ENCODE data around the gene JUP. TPM values are rescaled to one million over a fixed set of nuclear protein-coding genes. Genes with fewer than 3 reads are reported as not detected.

The JUP gene
- total RNA-seq, 2 experiments from 2014 or later = 0.77 to 0.99 TPM

GRCh38 chr17:41717408-41718286, 68.9 kb downstream of the JUP start:
- no peaks in the 10 kb centered on the region for H3K9me3 Mint-ChIP-seq
- POLR2A ChIA-PET = no interaction called here
- H3K27ac Mint-ChIP-seq = peak overlapping the region; percentile 72
- H3K4me3 Mint-ChIP-seq = no peak overlapping the region
- H3K4me1 Mint-ChIP-seq = peaks cover 14% of the 10 kb centered on the region
- peak; percentile 39 for DNase-seq
- CTCF ChIA-PET = interaction anchor here (0.6 kb wide), 1 partner anchor 17 kb away, joined by 3 read pairs; no protein-coding TSS in a partner anchor
- peaks cover 3% of the 10 kb centered on the region for H3K27me3 Mint-ChIP-seq
- H3K36me3 Mint-ChIP-seq (ENCODE audit: low read depth) = no peaks in the 10 kb centered on the region

- DNase-seq = no peak
- ChIA-PET POLR2A (no interaction called here), CTCF (interaction anchor here (1.0 kb wide), 1 partner anchor 22 kb away, joined by 5 read pairs; the partner anchor contains the start of gene HAP1)
- Mint-ChIP-seq H3K27ac (no peak within 1 kb of the TSS), H3K9me3 (no peaks in the 10 kb centered on the region), H3K27me3 (peaks cover 11% of the 10 kb centered on the region), H3K36me3 (ENCODE audit: low read depth) (no peaks in the 10 kb centered on the region), H3K4me1 (peaks cover 5% of the 10 kb centered on the region), H3K4me3 (no peak within 1 kb of the TSS)
Measured at GRCh38 chr17:41711669-41712400, 74.7 kb downstream of the JUP start, which contains the start of gene GAST. GAST (plus strand) TSS chr17:41712331; CDS start chr17:41715437, 3,106 bp downstream.

- Mint-ChIP-seq H3K27me3 (peaks cover 11% of the 10 kb centered on the region), H3K4me3 (no peak overlapping the region), H3K9me3 (no peaks in the 10 kb centered on the region), H3K36me3 (ENCODE audit: low read depth) (no peaks in the 10 kb centered on the region), H3K27ac (no peak overlapping the region), H3K4me1 (peaks cover 4% of the 10 kb centered on the region)
- CTCF ChIA-PET = interaction anchor here (0.7 to 3.1 kb wide), 3 partner anchors 14 to 121 kb away, joined by 3 to 9 read pairs (median 5); partner anchors contain the start of gene HAP1
- POLR2A ChIA-PET = no interaction called here
- DNase-seq = no peak
Measured at GRCh38 chr17:41710472-41711090, 75.9 kb downstream of the JUP start.

GRCh38 chr17:41707803-41708669, 78.5 kb downstream of the JUP start:
- no peak for DNase-seq
- Mint-ChIP-seq H3K27me3 (peaks cover 13% of the 10 kb centered on the region), H3K4me1 (peaks cover 4% of the 10 kb centered on the region), H3K4me3 (no peak overlapping the region), H3K27ac (no peak overlapping the region), H3K9me3 (no peaks in the 10 kb centered on the region), H3K36me3 (ENCODE audit: low read depth) (no peaks in the 10 kb centered on the region)
- POLR2A ChIA-PET = no interaction called here
- CTCF ChIA-PET = interaction anchor here (0.6 to 3.3 kb wide), 5 partner anchors 12 to 94 kb away, joined by 3 to 16 read pairs (median 8); partner anchors contain the start of gene EIF1

GRCh38 chr17:41705271-41705991, 81.1 kb downstream of the JUP start:
- H3K27ac Mint-ChIP-seq = no peak overlapping the region

More at GRCh38 chr17:41705271-41705991, 81.1 kb downstream of the JUP start:
- H3K27me3 Mint-ChIP-seq = peaks cover 6% of the 10 kb centered on the region
- H3K4me1 Mint-ChIP-seq = peaks cover 5% of the 10 kb centered on the region
- ChIA-PET CTCF (interaction anchor here (0.6 to 3.3 kb wide), 2 partner anchors 9 to 10 kb away, joined by 4 to 16 read pairs; no protein-coding TSS in a partner anchor), POLR2A (no interaction called here)
- no peaks in the 10 kb centered on the region for H3K9me3 Mint-ChIP-seq
- no peaks in the 10 kb centered on the region for H3K36me3 Mint-ChIP-seq (ENCODE audit: low read depth)
- DNase-seq = no peak
- no peak overlapping the region for H3K4me3 Mint-ChIP-seq

Other genes with a start within 250 kb of the JUP start
- gene KRT9, start 214.7 kb downstream of the JUP start, total RNA-seq = not detected
- not detected for gene KRT14, start 199.8 kb downstream of the JUP start, total RNA-seq
- gene KRT16, start 173.9 kb downstream of the JUP start, total RNA-seq = not detected
- under 1 TPM in 1 of 2 experiments, not detected in 1; 0.25 TPM for gene KRT17, start 162.1 kb downstream of the JUP start, total RNA-seq
- 100 to 1,000 TPM; 605 to 645 TPM for gene EIF1, start 97.8 kb downstream of the JUP start, total RNA-seq
- not detected for gene GAST, start 74.4 kb downstream of the JUP start, total RNA-seq
- under 1 TPM; 0.25 to 0.31 TPM for gene HAP1, start 52.1 kb downstream of the JUP start, total RNA-seq
- 1 to 10 TPM; 1.2 to 2.4 TPM for gene P3H4, start 25.2 kb upstream of the JUP start, total RNA-seq
- under 1 TPM in 1 of 2 experiments, not detected in 1; 0.44 TPM for gene FKBP10, start 26.3 kb upstream of the JUP start, total RNA-seq
- 10 to 100 TPM; 13.7 to 17.7 TPM for gene NT5C3B, start 49.5 kb upstream of the JUP start, total RNA-seq
- not detected for gene KLHL10, start 51.1 kb upstream of the JUP start, total RNA-seq
- gene KLHL11, start 78.7 kb upstream of the JUP start, total RNA-seq = 10 to 100 TPM; 13.2 to 13.9 TPM
- 100 to 1,000 TPM; 143 to 150 TPM for gene ACLY, start 132.2 kb upstream of the JUP start, total RNA-seq
- under 1 TPM; 0.40 to 0.42 TPM for gene ODAD4, start 143.9 kb upstream of the JUP start, total RNA-seq
- gene CNP, start 180.1 kb upstream of the JUP start, total RNA-seq = 10 to 100 TPM; 81.2 to 97.5 TPM
- gene DNAJC7, start 230.7 kb upstream of the JUP start, total RNA-seq = 10 to 100 TPM; 93.3 to 94.8 TPM
- gene NKIRAS2, start 233.4 kb upstream of the JUP start, total RNA-seq = 10 to 100 TPM; 23.3 to 25.5 TPM

Data from activated CD4-positive, alpha-beta T cell treated with anti-CD3 and anti-CD28 coated beads, Interleukin-2, amount 10 ng/mL, durations not matched to agents 7 days and 5 days (primary cell).